ENCODE data around the gene PLXNA4.

DNA sequence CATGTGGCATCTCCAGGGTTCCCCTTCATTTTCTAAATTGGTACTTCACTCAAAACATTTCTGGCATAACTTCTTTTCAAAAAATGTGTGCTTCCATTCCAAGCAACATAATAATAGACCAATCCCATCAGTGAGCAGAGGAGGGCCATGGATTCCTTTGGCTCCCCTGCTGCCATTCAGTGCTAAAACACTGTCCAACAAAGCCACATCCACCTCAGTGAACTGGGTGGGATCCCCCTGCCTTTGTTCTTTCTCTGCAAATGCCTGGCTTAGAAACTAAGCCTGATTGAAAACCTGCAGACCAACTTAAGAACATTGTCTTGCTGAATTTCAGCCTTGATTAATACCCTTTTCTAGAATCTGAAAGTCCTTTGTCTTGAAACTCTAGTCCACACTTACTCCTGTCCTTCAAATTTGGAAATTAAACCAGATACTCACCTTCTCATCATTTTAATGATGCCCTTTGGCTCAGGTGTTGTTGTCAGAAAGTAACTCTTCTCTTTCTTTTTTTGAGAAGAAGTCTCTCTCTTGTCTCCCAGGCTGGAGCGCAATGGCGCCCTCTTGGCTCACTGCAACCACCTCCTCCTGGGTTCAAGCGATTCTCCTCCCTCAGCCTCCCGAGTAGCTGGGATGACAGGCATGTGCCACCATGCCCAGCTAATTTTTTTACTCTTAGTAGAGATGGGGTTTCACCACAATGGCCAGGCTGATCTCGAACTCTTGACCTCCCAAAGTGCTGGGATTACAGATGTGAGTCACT lies 132.3 kb downstream of the PLXNA4 start:
- TF ChIP-seq, protein P1, sequence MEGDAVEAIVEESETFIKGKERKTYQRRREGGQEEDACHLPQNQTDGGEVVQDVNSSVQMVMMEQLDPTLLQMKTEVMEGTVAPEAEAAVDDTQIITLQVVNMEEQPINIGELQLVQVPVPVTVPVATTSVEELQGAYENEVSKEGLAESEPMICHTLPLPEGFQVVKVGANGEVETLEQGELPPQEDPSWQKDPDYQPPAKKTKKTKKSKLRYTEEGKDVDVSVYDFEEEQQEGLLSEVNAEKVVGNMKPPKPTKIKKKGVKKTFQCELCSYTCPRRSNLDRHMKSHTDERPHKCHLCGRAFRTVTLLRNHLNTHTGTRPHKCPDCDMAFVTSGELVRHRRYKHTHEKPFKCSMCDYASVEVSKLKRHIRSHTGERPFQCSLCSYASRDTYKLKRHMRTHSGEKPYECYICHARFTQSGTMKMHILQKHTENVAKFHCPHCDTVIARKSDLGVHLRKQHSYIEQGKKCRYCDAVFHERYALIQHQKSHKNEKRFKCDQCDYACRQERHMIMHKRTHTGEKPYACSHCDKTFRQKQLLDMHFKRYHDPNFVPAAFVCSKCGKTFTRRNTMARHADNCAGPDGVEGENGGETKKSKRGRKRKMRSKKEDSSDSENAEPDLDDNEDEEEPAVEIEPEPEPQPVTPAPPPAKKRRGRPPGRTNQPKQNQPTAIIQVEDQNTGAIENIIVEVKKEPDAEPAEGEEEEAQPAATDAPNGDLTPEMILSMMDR (IDR thresholded peaks at IDR 0.05 in 4 of 5, conservative IDR thresholded peaks at IDR 0.05 in 1 of 5) = no peak
- TF ChIP-seq POLR2A (IDR thresholded peaks at IDR 0.05) = no peak
